Brain pericyte (primary cell): ENCODE data around the gene CTNS.

ENCODE experiments used
- DNase-seq: peaks from one replicate; pipeline ENCODE4 v3.0.0-alpha.2; 2012; ENCODE audit warnings: low read depth, low spot score

CTNS gene

GRCh38 chr17:3657874-3658783, 21.6 kb downstream of the CTNS start:
- no peak for DNase-seq

- DNase-seq, result no peak
Measured at GRCh38 chr17:3658784-3659449, 22.4 kb downstream of the CTNS start.

GRCh38 chr17:3659541-3660111, 23.1 kb downstream of the CTNS start:
- DNase-seq, result peak; percentile 45

- no peak for DNase-seq
Measured at GRCh38 chr17:3660311-3660891, 23.8 kb downstream of the CTNS start.

- DNase-seq, result no peak
Measured at GRCh38 chr17:3663102-3664011, 26.8 kb downstream of the CTNS start.

GRCh38 chr17:3665834-3666233, 29.3 kb downstream of the CTNS start:
- no peak for DNase-seq

DNA sequence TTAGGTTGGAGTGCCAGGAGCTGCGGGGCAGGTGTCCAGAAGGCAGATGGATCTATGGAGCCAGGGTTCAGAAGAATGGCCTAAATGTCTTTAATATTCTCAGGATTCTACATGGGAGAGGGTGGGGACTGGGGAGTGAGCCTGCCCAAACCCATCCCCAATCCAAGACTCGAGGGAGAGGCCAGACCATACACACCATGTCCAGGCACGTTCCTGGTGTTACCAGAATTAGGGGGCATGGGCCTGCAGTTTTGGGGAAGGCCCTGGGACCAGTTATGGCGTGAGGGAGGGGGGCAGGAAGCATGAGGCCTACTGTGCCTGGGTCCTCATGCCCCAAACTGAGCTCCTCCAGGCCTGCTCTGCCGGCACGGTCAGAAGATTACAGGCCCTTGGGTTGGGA, 30.0 kb downstream of the CTNS start:
- no peak for DNase-seq

- peak; percentile 31 for DNase-seq
Measured at GRCh38 chr17:3667366-3668278, 31.1 kb downstream of the CTNS start.

DNA sequence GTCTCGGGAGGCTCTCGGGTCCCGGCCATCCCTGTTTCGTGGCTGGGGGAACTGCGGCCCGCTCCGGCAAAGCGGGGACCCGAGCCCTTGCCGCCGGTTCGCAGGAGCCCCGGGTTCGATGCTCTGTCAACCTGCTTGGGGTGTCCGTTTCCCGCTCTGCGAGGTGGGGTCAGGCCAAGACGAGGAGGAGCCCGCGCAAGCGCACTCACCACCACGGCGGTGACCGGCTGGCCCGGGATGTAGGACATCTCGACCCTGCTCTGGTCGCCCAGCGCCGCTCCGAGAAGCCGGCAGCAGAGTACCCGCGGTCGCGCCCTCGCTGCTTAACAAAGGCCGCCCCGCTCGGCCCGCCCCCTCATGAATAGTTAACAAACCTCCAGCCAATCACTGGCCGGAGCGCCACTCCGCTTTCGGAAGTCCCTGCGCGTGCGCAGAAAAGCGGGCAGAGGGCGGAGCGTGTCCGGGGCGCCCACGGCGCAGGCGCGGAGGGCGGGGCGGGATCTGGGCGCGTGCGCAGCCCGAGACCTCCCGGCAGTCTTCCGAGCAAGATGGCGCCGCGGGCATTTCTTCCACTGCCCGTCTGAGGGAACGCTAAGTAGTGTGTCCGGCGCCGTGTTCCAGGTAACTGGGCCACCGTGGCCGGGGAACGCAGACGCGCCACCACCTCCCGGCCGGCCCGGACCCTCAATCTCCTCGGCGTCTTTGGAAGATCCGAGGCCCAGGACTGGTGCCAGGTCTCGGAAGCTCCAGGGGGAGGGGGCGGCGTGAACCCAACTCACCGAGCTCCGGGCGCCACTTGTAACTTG, 31.9 kb downstream of the CTNS start, which contains the start of the genes EMC6 and TAX1BP3:
TSS of gene EMC6 (plus strand) at position 534 of the 806 bp plus-strand sequence. CDS start 335 bp downstream, outside the sequence.
TSS of gene TAX1BP3 (minus strand) at position 300 of the 806 bp plus-strand sequence. CDS start at position 248, 52 bp downstream.
- DNase-seq, result peak; percentile 96

DNA sequence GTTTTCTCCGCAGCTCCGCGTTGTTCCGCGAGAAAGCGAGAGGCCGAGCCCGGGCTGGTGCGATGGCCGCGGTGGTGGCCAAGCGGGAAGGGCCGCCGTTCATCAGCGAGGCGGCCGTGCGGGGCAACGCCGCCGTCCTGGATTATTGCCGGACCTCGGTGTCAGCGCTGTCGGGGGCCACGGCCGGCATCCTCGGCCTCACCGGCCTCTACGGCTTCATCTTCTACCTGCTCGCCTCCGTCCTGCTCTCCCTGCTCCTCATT, 32.5 kb downstream of the CTNS start:
- no peak for DNase-seq

- no peak for DNase-seq
Measured at GRCh38 chr17:3669548-3669947, 33.0 kb downstream of the CTNS start.

GRCh38 chr17:3672571-3672970, 36.0 kb downstream of the CTNS start:
- DNase-seq, result no peak

DNA sequence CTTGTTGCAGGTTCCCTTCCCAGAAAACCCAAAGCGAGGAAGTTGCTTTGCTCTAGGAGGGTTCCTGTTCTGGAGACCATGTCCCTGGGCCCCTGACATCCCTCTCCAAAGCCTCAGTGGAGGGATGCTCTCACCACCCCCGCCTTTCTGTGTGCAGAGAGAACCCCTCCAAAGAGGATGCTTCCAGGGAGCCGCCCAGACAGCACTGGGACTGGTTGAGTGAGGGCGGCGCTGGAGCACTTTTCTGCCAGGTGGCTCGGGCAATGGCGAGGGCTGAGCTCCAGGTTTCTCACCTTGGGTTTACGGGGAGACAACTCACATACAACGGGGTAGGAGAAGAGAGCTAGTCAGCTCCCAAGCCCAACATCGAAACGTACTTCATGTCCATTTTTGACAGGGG, 39.3 kb downstream of the CTNS start:
- DNase-seq, result no peak

GRCh38 chr17:3678095-3678820, 41.7 kb downstream of the CTNS start:
- no peak for DNase-seq

GRCh38 chr17:3678821-3679530, 42.4 kb downstream of the CTNS start:
- DNase-seq, result no peak

DNA sequence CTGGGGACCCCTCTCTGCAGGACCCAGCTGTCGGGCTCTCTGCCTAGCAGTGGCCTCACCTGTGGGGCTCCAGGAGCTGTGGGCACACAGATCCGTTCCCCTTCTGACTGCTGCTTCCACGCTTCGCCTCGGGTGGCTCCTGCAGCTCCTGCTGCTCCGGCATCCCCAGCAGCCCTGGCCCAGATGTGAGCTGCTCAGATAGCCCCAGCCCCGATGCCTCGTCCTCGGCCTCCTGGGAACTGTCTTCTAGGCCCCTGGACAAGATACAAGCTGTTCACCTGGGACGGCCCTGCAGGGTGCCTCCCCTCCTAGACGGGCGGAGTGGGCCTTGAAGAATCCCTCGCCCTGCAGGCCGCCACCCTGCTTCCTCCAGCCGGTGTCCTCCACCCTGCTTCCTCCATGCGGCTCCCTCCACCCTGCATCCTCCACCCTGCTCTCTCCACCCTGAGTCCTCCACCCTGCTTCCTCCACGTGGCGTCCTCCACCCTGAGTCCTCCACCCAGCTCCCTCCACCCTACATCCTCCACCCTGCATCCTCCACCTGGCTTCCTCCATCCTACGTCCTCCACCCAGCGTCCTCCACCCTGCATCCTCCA, 43.1 kb downstream of the CTNS start:
- DNase-seq, result no peak

- DNase-seq, result no peak
Measured at GRCh38 chr17:3681057-3681456, 44.5 kb downstream of the CTNS start.

DNA sequence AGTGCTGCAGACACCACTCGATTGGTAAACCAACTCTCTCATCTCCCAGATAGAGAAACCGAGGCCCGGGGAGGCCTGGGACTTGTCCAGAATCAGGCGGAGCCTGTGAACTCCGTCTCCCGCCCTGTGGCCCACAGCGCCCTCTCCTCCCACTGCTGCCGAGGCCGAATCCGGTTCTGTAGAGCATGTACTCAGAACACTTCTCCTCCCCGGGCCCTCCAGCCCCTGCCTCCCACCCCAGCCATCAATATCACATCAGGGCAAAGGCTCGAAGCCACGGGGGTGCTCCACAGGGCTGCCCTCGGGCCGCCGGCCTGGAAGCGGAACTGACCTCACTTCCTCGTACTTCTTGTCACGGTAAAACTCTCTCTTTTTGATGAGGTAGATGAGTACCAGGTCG, 45.0 kb downstream of the CTNS start:
- no peak for DNase-seq
